Measurements from ENCODE around the gene ARHGEF17. TPM values are rescaled to one million over a fixed set of nuclear protein-coding genes. Genes with fewer than 3 reads are reported as not detected.

Gene ARHGEF17
- total and polyA plus RNA-seq, 2 of the 8 experiments (the other 6 are each of a cell fraction or from before 2014, with no cell fraction given), result 11.3 to 14.6 TPM

GRCh38 chr11:73395297-73396208, 87.5 kb downstream of the ARHGEF17 start (continued):
- TF ChIP-seq TAF7 (optimal IDR thresholded peaks at IDR 0.05; ENCODE audit: borderline replicate concordance, low read depth, low read length), result no peak
- no peak for TF ChIP-seq RAD21 (IDR thresholded peaks at IDR 0.05 in 1 of 2, conservative IDR thresholded peaks at IDR 0.05 in 1 of 2; ENCODE audit: low read depth in 2 of 2, low read length in 2 of 2)
- TF ChIP-seq, protein P1, sequence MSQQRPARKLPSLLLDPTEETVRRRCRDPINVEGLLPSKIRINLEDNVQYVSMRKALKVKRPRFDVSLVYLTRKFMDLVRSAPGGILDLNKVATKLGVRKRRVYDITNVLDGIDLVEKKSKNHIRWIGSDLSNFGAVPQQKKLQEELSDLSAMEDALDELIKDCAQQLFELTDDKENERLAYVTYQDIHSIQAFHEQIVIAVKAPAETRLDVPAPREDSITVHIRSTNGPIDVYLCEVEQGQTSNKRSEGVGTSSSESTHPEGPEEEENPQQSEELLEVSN (IDR thresholded peaks at IDR 0.05), result no peak
- no peak for TF ChIP-seq RFX5 (IDR thresholded peaks at IDR 0.05; ENCODE audit: borderline replicate concordance, low read depth, low read length)
- TF ChIP-seq ASH2L (IDR thresholded peaks at IDR 0.05; ENCODE audit: low read length), result no peak
- no peak for TF ChIP-seq MAFK (IDR thresholded peaks at IDR 0.05; ENCODE audit: low read depth, low read length)

All from H1 (cell line).